GM13977 (cell line): ENCODE data around the gene CFAP97.

Experiments used
- DNase-seq: peaks from one replicate; pipeline ENCODE4 v3.0.0; 2012; ENCODE audit warnings: low spot score
- CTCF ChIP-seq: IDR thresholded peaks from 2 replicates; pipeline ENCODE4 v1.5.1; 2012; ENCODE audit warnings: mild to moderate bottlenecking, control low read depth; ENCODE audit not compliant: insufficient read depth; ENCODE audit errors: extremely low read depth, missing control alignments
- in situ Hi-C: fragments of 300-500 bp; cut with MboI; formaldehyde crosslinking; loops from one replicate; pipeline ENCODE4 v1.12.0; 2022; ENCODE audit warnings: low sequenced_read_pairs, low pct_unique_long_range_greater_than_20kb, mixed read lengths, inconsistent platforms; ENCODE audit not compliant: unreplicated experiment

The CFAP97 gene

GRCh38 chr4:185190306-185190856 lies 13.4 kb downstream of the CFAP97 start:
- no peak for TF ChIP-seq CTCF
- in situ Hi-C loops, result no loop called here
- no peak for DNase-seq

GRCh38 chr4:185189606-185190305 lies 14.0 kb downstream of the CFAP97 start:
- TF ChIP-seq CTCF, result no peak
- in situ Hi-C loops, result no loop called here
- DNase-seq, result no peak

- no peak for TF ChIP-seq CTCF
- in situ Hi-C loops, result no loop called here
- DNase-seq, result no peak
Measured at GRCh38 chr4:185186769-185187168, 17.0 kb downstream of the CFAP97 start.

GRCh38 chr4:185183622-185184281 lies 20.0 kb downstream of the CFAP97 start:
- in situ Hi-C loops, result no loop called here
- peak; percentile 65 for TF ChIP-seq CTCF
- peak; percentile 56 for DNase-seq

- no peak for TF ChIP-seq CTCF
- in situ Hi-C loops, result no loop called here
- no peak for DNase-seq
Measured at GRCh38 chr4:185182239-185182638, 21.6 kb downstream of the CFAP97 start.

- in situ Hi-C loops, result no loop called here
- TF ChIP-seq CTCF, result no peak
- DNase-seq, result no peak
Measured at GRCh38 chr4:185179488-185179887, 24.3 kb downstream of the CFAP97 start.
